OCI-LY3 (cell line): ENCODE data around the gene LXN.

ENCODE experiments used
- H2AFZ ChIP-seq: fragments of 200-600, 300-600 bp; shearing (Covaris generic); 2 replicates; pipeline ENCODE4 v1.6.0; 2014; ENCODE audit warnings: antibody characterized with exemption, low read depth, low read length
- H3K27ac ChIP-seq: fragments of 200-600, 300-600 bp; sonication (generic); 2 replicates; pipeline ENCODE4 v1.5.1; 2014; ENCODE audit warnings: mild to moderate bottlenecking, low read length, moderate library complexity, mixed read lengths
- H3K27me3 ChIP-seq: fragments of 200-600, 300-600 bp; sonication (generic); 2 replicates; pipeline ENCODE4 v1.6.1; 2014; ENCODE audit warnings: low read depth, low read length, mixed read lengths
- H3K36me3 ChIP-seq: fragments of 200-600, 300-600 bp; sonication (generic); replicated peaks from 2 replicates; pipeline ENCODE3; 2014; ENCODE audit warnings: low read depth, low read length, mixed read lengths
- H3K4me1 ChIP-seq: fragments of 300-600, 200-600 bp; sonication (generic); 2 replicates; pipeline ENCODE4 v1.6.1; 2014; ENCODE audit warnings: low read length, mixed read lengths
- H3K4me2 ChIP-seq: fragments of 200-600, 300-600 bp; sonication (generic); 2 replicates; pipeline ENCODE4 v1.6.1; 2014; ENCODE audit warnings: low read length, mixed read lengths
- H3K4me3 ChIP-seq: fragments of 300-600, 200-600 bp; sonication (generic); 2 replicates; pipeline ENCODE4 v1.5.1; 2014; ENCODE audit warnings: antibody characterized with exemption, mild to moderate bottlenecking, low read length, moderate library complexity
- H3K79me2 ChIP-seq: fragments of 300-600, 200-600 bp; shearing (Covaris generic); 2 replicates; pipeline ENCODE4 v1.6.1; 2014; ENCODE audit warnings: mild to moderate bottlenecking, low read length, mixed read lengths
- H3K9ac ChIP-seq: fragments of 300-600, 200-600 bp; shearing (Covaris generic); 2 replicates; pipeline ENCODE4 v1.6.0; 2014; ENCODE audit warnings: mild to moderate bottlenecking, low read length, moderate library complexity
- H3K9me3 ChIP-seq: fragments of 200-600, 300-600 bp; shearing (Covaris generic); 2 replicates; pipeline ENCODE4 v1.6.1; 2014; ENCODE audit warnings: low read length, mixed read lengths; ENCODE audit not compliant: insufficient read depth
- H4K20me1 ChIP-seq: fragments of 200-600, 300-600 bp; sonication (generic); 2 replicates; pipeline ENCODE4 v1.6.1; 2016; ENCODE audit warnings: low read length, mixed read lengths; ENCODE audit not compliant: insufficient read depth
- EZH2phosphoT487 ChIP-seq: fragments of 200-600 bp; shearing (Covaris generic); IDR thresholded peaks from 2 replicates; pipeline ENCODE4 v1.6.1; 2018; ENCODE audit warnings: antibody characterized with exemption, mixed run types, low read depth
- TF ChIP-seq, protein P1 (sequence below): fragments of 200-600, 300-600 bp; sonication (generic); IDR thresholded peaks from 2 replicates; pipeline ENCODE4 v1.5.1; 2014; ENCODE audit warnings: antibody characterized with exemption, low read length, low read depth

Gene LXN

GRCh38 chr3:158652463-158652862 is 20.0 kb downstream of the LXN start:
- Histone ChIP-seq H3K9ac (no peak overlapping the region), H3K79me2 (peaks cover 4% of the 10 kb centered on the region; the same call in 1 of the 2 replicates), H3K4me3 (no peak overlapping the region), H3K9me3 (no peaks in the 10 kb centered on the region), H3K4me1 (no peaks in the 10 kb centered on the region), H3K36me3 (peaks cover 39% of the 10 kb centered on the region), H3K27ac (no peak overlapping the region), H4K20me1 (no peaks in the 10 kb centered on the region), H3K4me2 (no peak overlapping the region), H2AFZ (no peak overlapping the region), H3K27me3 (no peaks in the 10 kb centered on the region)
- TF ChIP-seq, protein P1, sequence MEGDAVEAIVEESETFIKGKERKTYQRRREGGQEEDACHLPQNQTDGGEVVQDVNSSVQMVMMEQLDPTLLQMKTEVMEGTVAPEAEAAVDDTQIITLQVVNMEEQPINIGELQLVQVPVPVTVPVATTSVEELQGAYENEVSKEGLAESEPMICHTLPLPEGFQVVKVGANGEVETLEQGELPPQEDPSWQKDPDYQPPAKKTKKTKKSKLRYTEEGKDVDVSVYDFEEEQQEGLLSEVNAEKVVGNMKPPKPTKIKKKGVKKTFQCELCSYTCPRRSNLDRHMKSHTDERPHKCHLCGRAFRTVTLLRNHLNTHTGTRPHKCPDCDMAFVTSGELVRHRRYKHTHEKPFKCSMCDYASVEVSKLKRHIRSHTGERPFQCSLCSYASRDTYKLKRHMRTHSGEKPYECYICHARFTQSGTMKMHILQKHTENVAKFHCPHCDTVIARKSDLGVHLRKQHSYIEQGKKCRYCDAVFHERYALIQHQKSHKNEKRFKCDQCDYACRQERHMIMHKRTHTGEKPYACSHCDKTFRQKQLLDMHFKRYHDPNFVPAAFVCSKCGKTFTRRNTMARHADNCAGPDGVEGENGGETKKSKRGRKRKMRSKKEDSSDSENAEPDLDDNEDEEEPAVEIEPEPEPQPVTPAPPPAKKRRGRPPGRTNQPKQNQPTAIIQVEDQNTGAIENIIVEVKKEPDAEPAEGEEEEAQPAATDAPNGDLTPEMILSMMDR, result no peak
- TF ChIP-seq EZH2phosphoT487, result no peak

GRCh38 chr3:158651192-158651591 is 21.3 kb downstream of the LXN start:
- no peak overlapping the region for H3K9ac ChIP-seq
- H2AFZ ChIP-seq, result no peak overlapping the region
- H3K27me3 ChIP-seq, result no peaks in the 10 kb centered on the region
- no peaks in the 10 kb centered on the region for H3K4me1 ChIP-seq
- H3K36me3 ChIP-seq, result peaks cover 41% of the 10 kb centered on the region
- H3K27ac ChIP-seq, result no peak overlapping the region
- H3K79me2 ChIP-seq, result peaks cover 15% of the 10 kb centered on the region
- no peaks in the 10 kb centered on the region for H4K20me1 ChIP-seq
- H3K9me3 ChIP-seq, result no peaks in the 10 kb centered on the region
- no peak for TF ChIP-seq EZH2phosphoT487
- TF ChIP-seq, protein P1, result no peak
- H3K4me2 ChIP-seq, result no peak overlapping the region
- no peak overlapping the region for H3K4me3 ChIP-seq

DNA sequence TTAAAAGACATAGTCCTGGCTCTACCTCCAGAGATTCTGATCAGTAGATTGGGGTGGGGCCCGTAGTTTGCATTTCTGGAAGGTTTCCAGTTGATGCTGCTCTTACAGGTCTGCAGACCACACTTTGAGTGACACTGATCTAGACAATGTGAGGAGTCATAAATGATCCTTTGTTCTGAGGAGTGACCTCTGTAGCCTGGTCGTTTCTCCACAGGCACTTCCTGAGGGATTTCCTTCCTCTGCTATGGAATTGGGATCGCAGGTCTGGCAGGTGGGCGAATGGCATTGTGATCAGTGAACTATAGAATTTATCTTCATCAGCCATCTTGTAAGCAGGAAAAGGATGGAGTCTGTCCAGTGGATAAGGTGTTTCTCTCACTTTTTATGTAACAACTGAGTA is 22.7 kb downstream of the LXN start:
- no peaks in the 10 kb centered on the region for H3K9me3 ChIP-seq
- no peak overlapping the region for H3K4me3 ChIP-seq
- peaks cover 29% of the 10 kb centered on the region for H3K79me2 ChIP-seq
- no peak overlapping the region for H3K9ac ChIP-seq
- no peak overlapping the region for H3K27ac ChIP-seq
- H3K4me1 ChIP-seq, result peaks cover 4% of the 10 kb centered on the region
- H3K4me2 ChIP-seq, result no peak overlapping the region
- no peaks in the 10 kb centered on the region for H4K20me1 ChIP-seq
- no peaks in the 10 kb centered on the region for H3K27me3 ChIP-seq
- H2AFZ ChIP-seq, result no peak overlapping the region
- no peak for TF ChIP-seq EZH2phosphoT487
- TF ChIP-seq, protein P1, result no peak
- H3K36me3 ChIP-seq, result peaks cover 38% of the 10 kb centered on the region

- Histone ChIP-seq H3K9ac (peak within 1 kb of the TSS; percentile 72), H2AFZ (peak within 1 kb of the TSS; percentile 73), H3K9me3 (no peaks in the 10 kb centered on the region), H4K20me1 (no peaks in the 10 kb centered on the region), H3K4me1 (peaks cover 8% of the 10 kb centered on the region), H3K27me3 (no peaks in the 10 kb centered on the region), H3K79me2 (peaks cover 34% of the 10 kb centered on the region), H3K36me3 (peaks cover 18% of the 10 kb centered on the region), H3K4me2 (peak within 1 kb of the TSS; percentile 51), H3K27ac (peak within 1 kb of the TSS; percentile 39), H3K4me3 (peak within 1 kb of the TSS; percentile 90)
- TF ChIP-seq, protein P1, result peak; percentile 73
- no peak for TF ChIP-seq EZH2phosphoT487
These were observed 28.0 kb downstream of the LXN start, which contains the start of gene GFM1 for GRCh38 chr3:158644345-158644908. Gene GFM1 (plus strand): TSS chr3:158644527. CDS start chr3:158644635, 108 bp downstream.
